HG03469 (cell line): ENCODE results near the gene DBF4B.
"Not testable (repeated sequence)": the region's sequence is repeated elsewhere in the genome, so short reads cannot be mapped to it uniquely, and the experiment has no call there.

Source experiments
- ATAC-seq: cut with Tn5 transposase; IDR thresholded peaks from one replicate; pipeline ENCODE4 v1.9.1; 2021; ENCODE audit warnings: mild to moderate bottlenecking, moderate library complexity, moderate number of reproducible peaks; ENCODE audit not compliant: unreplicated experiment

DBF4B gene

GRCh38 chr17:44708401-44709263, at the start of gene DBF4B:
Gene DBF4B (plus strand): TSS chr17:44708665. CDS start chr17:44708821, 156 bp downstream.
- ATAC-seq: no peak

- ATAC-seq: no peak
These were observed 46.6 kb upstream of the DBF4B start for GRCh38 chr17:44661835-44662234.

GRCh38 chr17:44663095-44663494, 45.4 kb upstream of the DBF4B start:
- no peak for ATAC-seq

- ATAC-seq: no peak
These were observed 43.6 kb upstream of the DBF4B start for GRCh38 chr17:44664867-44665266.

- no peak for ATAC-seq
These were observed 42.5 kb upstream of the DBF4B start for GRCh38 chr17:44666006-44666405.

GRCh38 chr17:44672479-44673093, 35.9 kb upstream of the DBF4B start:
- no peak for ATAC-seq

- ATAC-seq: no peak
These were observed 34.6 kb upstream of the DBF4B start for GRCh38 chr17:44673893-44674292.

GRCh38 chr17:44677136-44677535, 31.3 kb upstream of the DBF4B start:
- no peak for ATAC-seq

GRCh38 chr17:44683303-44683702, 25.2 kb upstream of the DBF4B start:
- not testable (repeated sequence) for ATAC-seq

- ATAC-seq: no peak
These were observed 20.7 kb upstream of the DBF4B start for GRCh38 chr17:44687756-44688155.

- ATAC-seq: no peak
These were observed 20.3 kb upstream of the DBF4B start for GRCh38 chr17:44688200-44688599.

- ATAC-seq: no peak
These were observed 19.6 kb upstream of the DBF4B start for GRCh38 chr17:44688675-44689476.

- peak; percentile 77 for ATAC-seq
These were observed 18.8 kb upstream of the DBF4B start, which contains the start of gene CCDC43 for GRCh38 chr17:44689477-44690217. Gene CCDC43 (minus strand): TSS chr17:44689776. CDS start chr17:44689753, 23 bp downstream.

- ATAC-seq: not testable (repeated sequence)
These were observed 17.6 kb upstream of the DBF4B start for GRCh38 chr17:44690746-44691306.

GRCh38 chr17:44693609-44694008, 14.9 kb upstream of the DBF4B start:
- no peak for ATAC-seq

GRCh38 chr17:44700288-44700687, 8.2 kb upstream of the DBF4B start:
- ATAC-seq: not testable (repeated sequence)

GRCh38 chr17:44707755-44708400, 587 bp upstream of the DBF4B start:
- ATAC-seq: no peak

GRCh38 chr17:44719444-44719843, 11.0 kb downstream of the DBF4B start:
- ATAC-seq: no peak

- ATAC-seq: no peak
These were observed 13.8 kb downstream of the DBF4B start for GRCh38 chr17:44722254-44722653.

- not testable (repeated sequence) for ATAC-seq
These were observed 17.7 kb downstream of the DBF4B start for GRCh38 chr17:44726121-44726520.
